Measurements from ENCODE around the gene ESR1. TPM values are rescaled to one million over a fixed set of nuclear protein-coding genes. Genes with fewer than 3 reads are reported as not detected.
"Not testable (repeated sequence)": the region's sequence is repeated elsewhere in the genome, so short reads cannot be mapped to it uniquely, and the experiment has no call there.

The ESR1 gene
- total RNA-seq, 1 experiment from 2014 or later = not detected

DNA sequence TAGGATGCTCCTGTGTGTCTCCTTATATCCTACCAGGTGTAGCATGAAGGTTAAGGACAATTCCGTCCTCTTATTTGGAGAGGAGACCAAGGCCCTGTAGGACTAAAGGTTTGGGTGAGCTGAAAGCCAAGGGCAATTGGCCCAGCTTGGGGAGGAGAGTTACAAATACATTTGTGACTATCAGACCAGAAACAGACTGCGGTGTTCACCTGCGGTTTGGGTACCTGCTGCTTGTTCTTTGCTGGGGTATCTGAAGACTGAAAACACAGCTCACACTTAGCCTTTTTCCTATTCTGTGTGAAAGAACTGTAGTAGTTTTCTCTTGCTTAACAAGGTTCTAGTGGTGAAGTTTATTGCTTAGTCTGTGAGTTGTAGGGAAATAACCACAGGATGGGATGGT is 55.0 kb downstream of the ESR1 start:
- Mint-ChIP-seq H3K27ac (ENCODE audit: unreplicated experiment) (no peak overlapping the region), H3K4me1 (ENCODE audit: low read depth, unreplicated experiment) (no peaks in the 10 kb centered on the region), H3K27me3 (ENCODE audit: insufficient read depth, unreplicated experiment) (no peaks in the 10 kb centered on the region), H3K9me3 (ENCODE audit: unreplicated experiment) (no peaks in the 10 kb centered on the region), H3K36me3 (ENCODE audit: insufficient read depth, unreplicated experiment) (no peaks in the 10 kb centered on the region), H3K4me3 (ENCODE audit: unreplicated experiment) (no peak overlapping the region)
- no peak overlapping the region for H3K4me3 ChIP-seq (ENCODE audit: low read depth, low read length)
- no peaks in the 10 kb centered on the region for H3K27me3 ChIP-seq (replicated peaks; ENCODE audit: control insufficient read depth, insufficient read depth, low read length)
- ChIA-PET POLR2A (no interaction called here), CTCF (no interaction called here)
- no peak for DNase-seq
- BruUV-seq (replicated peaks) = no TSS peak
- no peaks in the 10 kb centered on the region for H3K9me3 ChIP-seq
- intact Hi-C loops (cut with micrococcal nuclease; ENCODE audit: unreplicated experiment) = no loop called here
- no peaks in the 10 kb centered on the region for H3K36me3 ChIP-seq (ENCODE audit: control insufficient read depth, insufficient read depth, low read length)
- TF ChIP-seq, protein P1, sequence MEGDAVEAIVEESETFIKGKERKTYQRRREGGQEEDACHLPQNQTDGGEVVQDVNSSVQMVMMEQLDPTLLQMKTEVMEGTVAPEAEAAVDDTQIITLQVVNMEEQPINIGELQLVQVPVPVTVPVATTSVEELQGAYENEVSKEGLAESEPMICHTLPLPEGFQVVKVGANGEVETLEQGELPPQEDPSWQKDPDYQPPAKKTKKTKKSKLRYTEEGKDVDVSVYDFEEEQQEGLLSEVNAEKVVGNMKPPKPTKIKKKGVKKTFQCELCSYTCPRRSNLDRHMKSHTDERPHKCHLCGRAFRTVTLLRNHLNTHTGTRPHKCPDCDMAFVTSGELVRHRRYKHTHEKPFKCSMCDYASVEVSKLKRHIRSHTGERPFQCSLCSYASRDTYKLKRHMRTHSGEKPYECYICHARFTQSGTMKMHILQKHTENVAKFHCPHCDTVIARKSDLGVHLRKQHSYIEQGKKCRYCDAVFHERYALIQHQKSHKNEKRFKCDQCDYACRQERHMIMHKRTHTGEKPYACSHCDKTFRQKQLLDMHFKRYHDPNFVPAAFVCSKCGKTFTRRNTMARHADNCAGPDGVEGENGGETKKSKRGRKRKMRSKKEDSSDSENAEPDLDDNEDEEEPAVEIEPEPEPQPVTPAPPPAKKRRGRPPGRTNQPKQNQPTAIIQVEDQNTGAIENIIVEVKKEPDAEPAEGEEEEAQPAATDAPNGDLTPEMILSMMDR (IDR thresholded peaks at IDR 0.05; ENCODE audit: insufficient read depth in 1 of 2, low read depth in 1 of 2, low read length in 1 of 2, severe bottlenecking in 1 of 2, unreplicated experiment in 1 of 2) = no peak
- H3K4me1 ChIP-seq = no peaks in the 10 kb centered on the region

DNA sequence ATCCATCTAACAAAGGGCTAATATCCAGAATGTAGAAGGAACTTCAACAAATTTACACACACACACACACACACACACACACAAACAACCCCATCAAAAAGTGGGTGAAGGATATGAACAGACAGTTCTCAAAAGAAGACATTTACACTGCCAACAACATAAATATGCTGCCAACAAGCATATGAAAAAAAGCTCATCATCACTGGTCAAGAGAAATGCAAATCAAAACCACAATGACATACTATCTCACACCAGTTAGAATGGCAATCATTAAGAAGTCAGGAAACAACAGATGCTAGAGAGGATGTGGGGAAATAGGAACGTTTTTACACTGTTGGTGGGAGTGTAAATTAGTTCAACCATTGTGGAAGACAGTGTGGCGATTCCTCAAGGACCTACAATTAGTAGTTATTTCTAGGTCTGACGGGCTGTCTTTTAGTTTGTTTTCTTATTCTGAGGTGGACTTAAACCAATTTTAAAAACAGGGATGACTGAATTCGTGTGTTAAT is 59.9 kb downstream of the ESR1 start:
- H3K4me1 ChIP-seq; H3K36me3 Mint-ChIP-seq (ENCODE audit: insufficient read depth, unreplicated experiment); H3K27me3 ChIP-seq (replicated peaks; ENCODE audit: control insufficient read depth, insufficient read depth, low read length); H3K27ac Mint-ChIP-seq (ENCODE audit: unreplicated experiment); H3K4me3 ChIP-seq (ENCODE audit: low read depth, low read length); H3K36me3 ChIP-seq (ENCODE audit: control insufficient read depth, insufficient read depth, low read length); H3K9me3 ChIP-seq; H3K4me3 Mint-ChIP-seq (ENCODE audit: unreplicated experiment); intact Hi-C loops (cut with micrococcal nuclease; ENCODE audit: unreplicated experiment); DNase-seq; POLR2A ChIA-PET; CTCF ChIA-PET; H3K9me3 Mint-ChIP-seq (ENCODE audit: unreplicated experiment); H3K27me3 Mint-ChIP-seq (ENCODE audit: insufficient read depth, unreplicated experiment); H3K4me1 Mint-ChIP-seq (ENCODE audit: low read depth, unreplicated experiment); BruUV-seq (replicated peaks): not testable (repeated sequence)

DNA sequence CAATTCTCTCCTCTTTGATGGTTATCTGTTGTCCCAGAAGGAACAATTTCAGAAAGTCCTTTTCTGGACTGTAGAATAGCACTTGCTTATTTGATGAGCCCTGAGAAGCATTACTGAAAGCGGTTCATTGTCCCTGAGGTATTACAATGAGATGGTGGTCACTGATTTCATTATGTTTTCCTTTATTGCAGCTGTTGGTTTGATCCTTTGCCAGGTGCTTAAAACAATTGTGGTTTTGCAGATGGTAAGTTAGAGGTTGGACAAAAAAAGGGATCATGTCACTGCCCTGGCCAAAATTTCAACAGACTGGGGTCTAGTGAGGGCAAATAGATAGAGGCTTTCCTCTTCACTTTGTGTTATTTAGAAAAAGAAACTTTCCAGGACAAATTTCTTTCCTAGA is 61.9 kb downstream of the ESR1 start:
- BruUV-seq (replicated peaks) = no TSS peak
- no peak overlapping the region for H3K4me3 Mint-ChIP-seq (ENCODE audit: unreplicated experiment)
- no peaks in the 10 kb centered on the region for H3K4me1 Mint-ChIP-seq (ENCODE audit: low read depth, unreplicated experiment)
- H3K9me3 Mint-ChIP-seq (ENCODE audit: unreplicated experiment) = no peaks in the 10 kb centered on the region
- ChIA-PET POLR2A (no interaction called here), CTCF (no interaction called here)
- TF ChIP-seq, protein P1 (IDR thresholded peaks at IDR 0.05; ENCODE audit: insufficient read depth in 1 of 2, low read depth in 1 of 2, low read length in 1 of 2, severe bottlenecking in 1 of 2, unreplicated experiment in 1 of 2) = no peak
- no peaks in the 10 kb centered on the region for H3K9me3 ChIP-seq
- H3K27me3 ChIP-seq (replicated peaks; ENCODE audit: control insufficient read depth, insufficient read depth, low read length) = no peaks in the 10 kb centered on the region
- no peak overlapping the region for H3K4me3 ChIP-seq (ENCODE audit: low read depth, low read length)
- H3K36me3 ChIP-seq (ENCODE audit: control insufficient read depth, insufficient read depth, low read length) = no peaks in the 10 kb centered on the region
- peaks cover 8% of the 10 kb centered on the region for H3K27me3 Mint-ChIP-seq (ENCODE audit: insufficient read depth, unreplicated experiment)
- no peak overlapping the region for H3K27ac Mint-ChIP-seq (ENCODE audit: unreplicated experiment)
- H3K4me1 ChIP-seq = no peaks in the 10 kb centered on the region
- no peaks in the 10 kb centered on the region for H3K36me3 Mint-ChIP-seq (ENCODE audit: insufficient read depth, unreplicated experiment)
- intact Hi-C loops (cut with micrococcal nuclease; ENCODE audit: unreplicated experiment) = no loop called here
- no peak for DNase-seq

DNA sequence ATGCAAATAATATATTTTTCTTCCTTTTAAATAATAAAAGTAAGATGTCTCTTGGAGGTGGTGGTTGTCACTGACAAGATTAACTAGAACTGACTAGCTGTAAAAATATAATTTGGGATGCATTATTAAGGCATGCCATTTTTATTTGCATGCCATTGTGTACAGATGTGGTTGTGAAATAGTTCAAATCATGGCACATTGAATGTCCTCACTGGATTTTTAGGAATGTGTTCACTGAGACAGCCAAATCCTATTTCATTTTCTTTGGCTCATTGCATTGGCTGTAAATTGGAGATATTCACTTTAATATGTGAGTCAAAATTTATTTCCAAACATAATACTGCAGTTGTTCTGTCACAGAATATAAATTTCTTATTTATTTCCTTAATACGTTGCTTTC is 62.3 kb downstream of the ESR1 start:
- Histone ChIP-seq H3K4me1 (no peaks in the 10 kb centered on the region), H3K9me3 (no peaks in the 10 kb centered on the region), H3K4me3 (ENCODE audit: low read depth, low read length) (no peak overlapping the region), H3K36me3 (ENCODE audit: control insufficient read depth, insufficient read depth, low read length) (no peaks in the 10 kb centered on the region), H3K27me3 (replicated peaks; ENCODE audit: control insufficient read depth, insufficient read depth, low read length) (no peaks in the 10 kb centered on the region)
- CTCF ChIA-PET = no interaction called here
- BruUV-seq (replicated peaks) = no TSS peak
- TF ChIP-seq, protein P1 (IDR thresholded peaks at IDR 0.05; ENCODE audit: insufficient read depth in 1 of 2, low read depth in 1 of 2, low read length in 1 of 2, severe bottlenecking in 1 of 2, unreplicated experiment in 1 of 2) = no peak
- H3K27ac Mint-ChIP-seq (ENCODE audit: unreplicated experiment) = no peak overlapping the region
- intact Hi-C loops (cut with micrococcal nuclease; ENCODE audit: unreplicated experiment) = no loop called here
- H3K4me3 Mint-ChIP-seq (ENCODE audit: unreplicated experiment) = no peak overlapping the region
- POLR2A ChIA-PET = no interaction called here
- no peaks in the 10 kb centered on the region for H3K4me1 Mint-ChIP-seq (ENCODE audit: low read depth, unreplicated experiment)
- H3K9me3 Mint-ChIP-seq (ENCODE audit: unreplicated experiment) = no peaks in the 10 kb centered on the region
- no peak for DNase-seq
- no peaks in the 10 kb centered on the region for H3K36me3 Mint-ChIP-seq (ENCODE audit: insufficient read depth, unreplicated experiment)
- peaks cover 8% of the 10 kb centered on the region for H3K27me3 Mint-ChIP-seq (ENCODE audit: insufficient read depth, unreplicated experiment)

Measured in Caco-2 (cell line).